SKM-1 (cell line): ENCODE data around the gene MAP1LC3A.

ENCODE experiments used
- DNase-seq: peaks from one replicate; lab custom pipeline; 2025; ENCODE audit not compliant: unreplicated experiment; lab: John Stamatoyannopoulos, UW

Gene MAP1LC3A

GRCh38 chr20:34574861-34575260 is 16.3 kb downstream of the MAP1LC3A start:
- DNase-seq, result no peak

- no peak for DNase-seq
Measured at GRCh38 chr20:34575271-34575670, 16.8 kb downstream of the MAP1LC3A start.

- no peak for DNase-seq
Measured at GRCh38 chr20:34575756-34576155, 17.2 kb downstream of the MAP1LC3A start.

- no peak for DNase-seq
Measured at GRCh38 chr20:34577061-34577460, 18.5 kb downstream of the MAP1LC3A start.

- DNase-seq, result no peak
Measured at GRCh38 chr20:34578025-34578424, 19.5 kb downstream of the MAP1LC3A start.

- DNase-seq, result no peak
Measured at GRCh38 chr20:34578521-34578920, 20.0 kb downstream of the MAP1LC3A start.

GRCh38 chr20:34579191-34579978 is 20.9 kb downstream of the MAP1LC3A start:
- DNase-seq, result no peak

GRCh38 chr20:34579979-34580940 is 21.7 kb downstream of the MAP1LC3A start:
- DNase-seq, result no peak

GRCh38 chr20:34581341-34582184 is 23.0 kb downstream of the MAP1LC3A start:
- no peak for DNase-seq

DNA sequence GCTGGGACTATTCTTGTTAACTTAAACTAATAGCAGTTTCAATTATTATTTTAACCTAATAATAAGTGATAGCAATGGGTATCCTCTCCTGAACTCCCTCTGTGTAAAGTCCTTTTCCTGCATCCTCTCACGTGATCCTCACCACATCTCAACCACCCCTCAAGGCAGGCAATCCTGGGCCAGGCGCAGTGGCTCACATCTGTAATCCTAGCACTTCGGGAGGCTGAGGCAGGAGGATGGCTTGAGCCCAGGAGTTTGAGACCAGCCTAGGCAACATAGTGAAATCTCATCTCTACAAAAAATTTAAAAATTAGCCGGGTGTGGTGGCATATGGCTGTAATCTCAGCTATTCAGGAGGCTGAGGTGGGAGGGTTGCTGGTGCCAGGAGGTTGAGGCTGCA is 23.7 kb downstream of the MAP1LC3A start:
- no peak for DNase-seq

DNA sequence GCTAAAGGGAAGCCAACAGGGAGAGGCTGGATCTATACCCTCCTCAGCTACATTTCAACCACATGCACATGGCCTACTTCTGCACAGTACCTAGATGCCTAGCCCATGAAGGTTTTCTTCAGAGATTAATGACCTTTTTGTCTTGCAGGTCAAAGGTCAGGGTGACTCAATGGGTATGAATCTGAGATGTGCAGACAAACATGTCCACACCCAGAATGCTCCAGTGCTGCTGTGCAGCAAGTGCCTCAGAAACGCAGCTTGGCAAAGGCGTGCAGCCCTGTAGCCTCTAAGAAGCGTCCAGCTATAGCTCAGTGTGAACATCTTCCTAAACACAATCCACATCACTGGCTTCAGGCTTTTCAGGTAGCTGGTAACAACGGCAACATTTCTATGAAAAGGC is 24.4 kb downstream of the MAP1LC3A start:
- no peak for DNase-seq

GRCh38 chr20:34583544-34583943 is 25.0 kb downstream of the MAP1LC3A start:
- no peak for DNase-seq

DNA sequence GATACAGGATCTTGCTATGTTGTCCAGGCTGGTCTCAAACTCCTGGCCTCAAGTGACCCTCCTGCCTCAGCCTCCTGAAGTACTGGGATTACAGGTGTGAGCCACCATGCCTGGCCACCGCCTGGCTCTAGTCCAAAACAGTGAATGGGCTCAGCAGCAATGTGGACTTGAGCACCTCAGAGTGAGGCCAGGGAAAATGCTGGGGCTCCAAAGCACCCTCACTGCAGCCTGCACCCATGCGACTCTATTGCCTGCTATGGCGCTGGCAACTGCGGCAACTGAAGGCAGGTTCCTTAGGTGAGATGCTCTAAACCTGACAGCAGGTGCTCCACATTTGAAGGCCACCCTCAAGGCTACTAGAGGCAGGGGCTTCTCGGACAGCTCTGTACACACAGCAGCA is 26.5 kb downstream of the MAP1LC3A start:
- DNase-seq, result no peak

DNA sequence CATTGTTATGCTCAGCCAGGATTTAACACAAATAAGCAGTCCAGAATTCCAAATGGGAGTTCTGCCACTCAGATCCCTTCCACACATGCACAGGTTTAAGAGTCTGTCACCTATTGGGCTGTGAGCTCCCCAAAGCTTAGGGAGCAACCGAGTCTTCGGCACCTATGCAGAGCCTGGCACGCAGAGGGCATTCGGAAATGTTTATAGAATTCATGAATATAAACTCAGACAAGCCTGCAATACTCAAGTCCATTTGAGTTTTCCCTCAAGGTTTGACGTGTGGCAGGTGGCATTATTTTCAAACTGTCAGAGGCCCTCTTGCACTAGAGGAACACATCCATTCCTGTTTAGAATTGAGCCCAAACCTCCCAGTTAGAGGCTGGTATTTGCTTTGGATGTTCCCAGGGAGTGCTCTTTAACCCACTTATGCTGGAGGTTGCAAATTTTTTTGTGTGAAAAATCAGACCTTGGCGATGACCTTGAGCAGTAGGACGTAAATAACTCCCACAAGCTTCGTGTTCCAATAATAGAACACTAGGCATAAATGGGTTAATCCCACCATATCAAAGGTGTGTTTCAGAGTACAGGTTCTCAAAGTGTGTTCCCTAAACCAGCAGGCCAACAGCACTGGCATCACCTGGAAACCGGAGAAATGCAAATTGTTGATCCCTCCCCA is 28.1 kb downstream of the MAP1LC3A start:
- DNase-seq, result no peak

DNA sequence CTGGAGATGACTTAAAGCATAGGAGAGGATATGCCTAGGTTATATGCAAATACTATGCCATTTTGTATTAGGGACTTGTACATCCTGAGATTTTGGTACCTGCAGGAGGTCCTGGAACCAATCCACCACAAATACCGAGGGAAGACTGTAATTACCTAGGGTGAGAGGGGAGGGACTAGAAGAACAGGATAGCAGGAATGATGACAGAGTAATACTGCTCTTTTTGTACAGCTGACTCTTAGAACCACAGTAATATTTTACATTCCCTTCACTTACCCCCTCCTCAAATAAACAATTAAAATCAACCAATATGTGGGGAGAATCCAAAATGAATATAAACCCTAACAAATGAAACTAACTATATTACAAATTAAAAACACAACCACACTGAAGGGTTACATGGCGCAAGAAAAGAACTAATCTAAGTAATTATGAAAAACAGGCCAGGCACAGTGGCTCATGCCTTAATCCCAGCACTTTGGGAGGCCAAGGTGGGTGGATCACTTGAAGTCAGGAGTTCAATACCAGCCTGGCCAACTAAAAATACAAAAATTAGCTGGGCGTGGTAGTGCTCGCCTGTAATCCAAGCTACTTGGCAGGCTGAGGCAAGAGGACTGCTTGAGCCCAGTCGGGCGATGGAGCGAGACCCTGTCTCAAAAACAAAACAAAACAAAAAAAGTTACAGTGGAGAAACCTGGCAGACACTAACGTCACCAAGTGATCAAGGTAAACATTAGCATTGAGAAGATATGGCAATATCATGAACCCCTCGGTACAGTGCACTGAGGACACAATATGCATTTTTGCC is 37.1 kb downstream of the MAP1LC3A start:
- DNase-seq, result no peak

DNA sequence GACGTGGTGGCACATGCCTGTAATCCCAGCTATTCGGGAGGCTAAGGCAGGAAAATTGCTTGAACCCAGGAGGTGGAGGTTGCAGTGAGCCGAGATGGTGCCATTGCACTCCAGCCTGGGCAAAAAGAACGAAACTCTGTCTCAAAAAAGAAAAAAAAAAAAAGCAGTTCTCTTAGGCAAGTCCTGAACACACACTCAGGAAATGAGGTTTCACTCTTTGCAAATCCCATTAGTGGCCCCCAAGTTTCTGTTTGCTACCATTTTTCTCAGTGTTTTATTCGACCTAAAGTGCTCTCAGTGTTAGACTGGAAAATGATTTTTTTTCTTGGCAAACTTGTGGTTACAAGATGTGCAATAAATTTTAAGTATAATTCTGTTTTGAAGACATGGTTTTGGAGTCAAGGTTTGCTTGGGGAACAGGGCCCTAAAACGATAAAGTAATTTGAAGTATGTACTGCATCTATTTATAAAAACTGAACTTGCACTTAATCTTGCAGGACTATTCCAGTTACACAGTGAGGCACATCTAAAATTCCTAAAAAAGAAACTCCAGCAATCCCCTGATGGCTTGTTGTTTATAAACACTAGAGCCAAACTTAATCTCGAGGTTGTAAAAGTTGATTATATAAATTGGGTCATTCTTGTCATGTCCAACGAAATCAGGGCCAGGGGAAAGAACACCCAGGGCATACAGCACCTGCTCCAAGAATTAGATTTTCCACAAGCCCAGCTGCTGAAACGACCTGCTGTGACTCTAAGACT is 42.6 kb downstream of the MAP1LC3A start:
- no peak for DNase-seq

DNA sequence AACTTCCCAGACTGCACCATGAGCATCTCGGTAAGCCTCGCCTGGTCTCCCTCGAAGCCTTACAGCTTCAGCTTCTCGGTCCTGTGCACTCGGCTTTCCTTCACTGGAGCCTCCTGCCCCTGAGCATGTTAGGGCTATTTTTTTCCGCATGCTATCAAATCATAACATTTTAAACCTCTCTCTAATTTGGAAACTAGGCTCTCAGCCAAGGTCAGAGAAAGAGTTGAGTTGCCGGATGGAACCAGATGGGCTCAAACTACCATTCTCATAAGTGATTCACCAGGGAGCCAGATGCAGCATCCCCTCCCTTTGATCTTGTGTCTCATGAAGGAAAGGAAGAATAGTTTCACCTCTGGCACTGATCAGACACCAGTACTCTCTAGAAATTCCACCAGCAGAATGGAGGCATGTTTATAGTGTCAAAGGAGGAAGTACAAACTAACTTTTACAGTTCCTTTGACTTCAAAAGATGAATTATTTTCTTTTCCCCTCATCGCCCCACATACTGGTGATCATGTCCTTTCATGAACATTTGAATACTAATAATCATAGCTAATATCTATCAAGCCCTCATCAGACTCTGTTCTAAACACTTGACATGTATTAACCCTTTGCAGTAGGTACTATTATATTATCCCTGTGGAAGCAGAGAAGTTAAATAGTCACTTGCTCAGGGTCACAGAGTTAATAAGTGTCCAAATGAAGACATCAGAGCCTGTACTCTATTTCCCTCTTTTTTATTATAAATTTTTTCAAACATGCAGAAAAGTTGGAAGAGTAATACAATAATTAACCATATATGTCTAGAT is 46.7 kb downstream of the MAP1LC3A start:
- DNase-seq, result no peak

DNA sequence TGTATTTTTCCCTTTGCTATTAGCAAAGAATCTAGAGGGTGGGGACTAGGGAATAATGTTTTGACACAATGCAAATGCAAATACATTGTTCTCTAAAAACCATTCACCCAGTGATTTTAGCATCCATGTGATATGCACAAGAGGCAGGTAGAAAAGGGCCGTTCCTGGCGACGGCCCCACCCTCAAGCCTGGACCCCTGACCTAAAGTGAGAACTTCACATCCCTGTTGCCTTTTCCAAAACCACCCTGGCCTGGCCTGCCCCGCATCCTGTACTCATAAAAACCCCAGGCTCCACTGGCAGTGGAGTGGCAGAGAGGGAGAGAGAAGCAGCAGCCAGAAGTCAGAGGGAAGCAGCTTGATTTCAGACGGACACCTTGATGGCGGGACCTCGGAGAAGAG is 48.5 kb downstream of the MAP1LC3A start:
- DNase-seq, result no peak
